Keratinocyte (primary cell): ENCODE measurements around the gene PRKD2.

Source experiments
- CTCF ChIP-seq, 3 experiments: IDR thresholded peaks in 1 of 3; conservative IDR thresholded peaks in 1 of 3; optimal IDR thresholded peaks in 1 of 3; 2 replicates in 2 of 3; 3 replicates in 1 of 3; pipeline versions ENCODE3 to v1.5.1; 2011; ENCODE audit warnings: low read length in 3 of 3, mild to moderate bottlenecking in 3 of 3, moderate library complexity in 2 of 3, control low read depth in 1 of 3, inconsistent platforms in 1 of 3; ENCODE audit not compliant: insufficient read depth in 2 of 3; ENCODE audit errors: extremely low read depth in 1 of 3
- EZH2 ChIP-seq: IDR thresholded peaks from one replicate; pipeline ENCODE4 v1.6.1; 2012; ENCODE audit warnings: inconsistent platforms, mild to moderate bottlenecking, low read length, moderate library complexity

DNA sequence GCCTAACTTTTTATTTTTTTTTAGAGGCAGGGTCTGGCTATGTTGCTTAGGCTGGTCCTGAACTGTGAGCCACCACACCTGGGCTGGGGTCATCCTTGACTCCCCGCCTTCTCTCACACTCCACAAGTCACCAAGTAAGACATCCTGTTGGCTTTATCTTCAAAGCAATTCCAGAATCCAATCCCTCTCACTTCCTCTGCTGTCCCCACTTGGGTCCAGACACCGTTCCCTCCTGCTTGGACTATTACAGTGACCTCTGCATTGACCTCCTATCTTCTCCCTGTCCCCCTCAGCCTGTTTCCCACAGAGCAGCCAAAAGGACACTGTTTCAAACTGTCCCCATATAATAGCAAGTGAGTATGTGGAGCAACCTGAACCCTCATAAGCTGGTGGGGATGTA, 76.3 kb downstream of the PRKD2 start:
- TF ChIP-seq CTCF (optimal IDR thresholded peaks at IDR 0.05 in 1 of 3, IDR thresholded peaks at IDR 0.05 in 1 of 3, conservative IDR thresholded peaks at IDR 0.05 in 1 of 3; ENCODE audit: extremely low read depth in 1 of 3, insufficient read depth in 2 of 3, low read length in 3 of 3): no peak
- no peak for TF ChIP-seq EZH2
